ENCODE measurements around the gene GFM1.

The GFM1 gene

GRCh38 chr3:158644345-158644908 is at the start of gene GFM1:
Gene GFM1, plus strand, starts transcription at chr3:158644527. Its CDS starts 108 bp downstream, at chr3:158644635.
- peak; percentile 99 for DNase-seq

- DNase-seq = no peak
Observed at GRCh38 chr3:158600787-158601186, 43.5 kb upstream of the GFM1 start.

GRCh38 chr3:158602227-158602626 is 42.1 kb upstream of the GFM1 start:
- DNase-seq = no peak

GRCh38 chr3:158617982-158618875 is 26.1 kb upstream of the GFM1 start:
- DNase-seq = no peak

DNA sequence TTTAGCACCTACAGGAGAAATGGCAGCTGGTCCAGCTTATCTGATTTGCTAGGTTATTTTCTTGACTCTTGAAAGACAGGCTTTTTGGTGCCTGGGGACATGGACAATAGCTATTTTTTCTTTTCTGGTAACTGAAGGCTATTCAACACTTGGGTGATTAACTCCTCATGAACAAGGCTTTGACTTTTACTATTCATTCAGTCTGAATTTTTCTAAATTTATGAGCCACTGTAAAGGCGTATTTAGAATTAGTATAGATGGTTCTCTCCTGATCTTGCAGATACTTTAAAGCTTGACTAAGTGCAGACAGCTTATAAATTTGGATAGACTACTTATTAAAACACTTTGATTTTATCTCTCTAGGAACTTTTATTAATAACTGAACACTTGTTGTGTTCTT is 18.4 kb upstream of the GFM1 start:
- no peak for DNase-seq

- DNase-seq = no peak
Observed at GRCh38 chr3:158631981-158632380, 12.3 kb upstream of the GFM1 start.

- no peak for DNase-seq
Observed at GRCh38 chr3:158640646-158641045, 3.7 kb upstream of the GFM1 start.

DNA sequence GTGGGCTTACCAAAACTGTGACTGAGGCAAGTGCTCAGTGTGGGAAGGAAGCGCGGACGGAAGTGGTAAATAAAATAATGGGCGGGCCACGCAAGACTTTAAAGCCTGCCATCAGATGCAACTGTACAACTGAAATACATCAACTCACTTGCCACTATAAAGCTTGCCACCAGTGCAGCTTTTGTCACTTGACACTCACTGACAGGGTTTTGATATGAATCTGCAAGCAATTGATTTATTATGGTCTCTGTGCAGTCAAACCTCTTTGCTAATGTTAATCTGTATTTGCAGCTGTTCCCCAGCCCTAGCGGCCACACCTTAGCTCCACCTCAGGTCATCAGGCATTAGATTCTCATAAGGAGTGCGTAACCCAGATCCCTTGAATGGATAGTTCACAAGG is 2.3 kb upstream of the GFM1 start:
- DNase-seq = no peak

DNA sequence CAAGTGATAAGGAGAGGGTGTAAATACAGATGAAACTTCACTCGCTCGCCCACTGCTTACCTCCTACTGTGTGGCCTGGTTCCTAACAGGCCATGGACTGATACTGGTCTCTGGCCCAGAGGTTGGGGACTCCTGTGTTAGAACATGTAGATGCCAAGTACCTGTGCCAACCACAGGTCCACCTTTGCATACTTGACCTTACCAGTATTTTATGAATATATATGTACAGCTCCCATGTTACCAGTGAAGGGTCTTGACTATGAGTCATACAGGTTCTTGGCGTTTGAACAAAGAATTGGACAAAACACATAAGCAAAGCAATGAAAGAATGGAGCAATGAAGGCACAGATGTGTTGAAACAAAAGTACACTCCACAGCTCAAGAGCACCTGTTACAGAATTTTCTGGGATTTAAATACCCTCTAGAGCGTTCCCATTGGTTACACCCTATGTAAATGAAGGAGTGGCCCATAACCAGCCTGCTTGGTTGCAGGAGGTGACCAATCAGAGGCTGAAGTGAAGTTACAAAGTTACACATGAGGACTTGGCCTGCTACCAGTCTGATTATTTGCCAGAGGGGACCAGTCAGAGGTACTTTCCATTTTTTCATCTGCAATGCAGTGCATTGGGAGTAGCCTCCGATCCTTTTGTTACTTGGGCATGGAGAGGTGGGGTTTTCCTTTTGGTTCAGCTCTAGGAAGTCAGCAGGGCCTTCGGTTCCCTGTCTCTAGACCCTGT is 1.7 kb upstream of the GFM1 start:
- DNase-seq = no peak

DNA sequence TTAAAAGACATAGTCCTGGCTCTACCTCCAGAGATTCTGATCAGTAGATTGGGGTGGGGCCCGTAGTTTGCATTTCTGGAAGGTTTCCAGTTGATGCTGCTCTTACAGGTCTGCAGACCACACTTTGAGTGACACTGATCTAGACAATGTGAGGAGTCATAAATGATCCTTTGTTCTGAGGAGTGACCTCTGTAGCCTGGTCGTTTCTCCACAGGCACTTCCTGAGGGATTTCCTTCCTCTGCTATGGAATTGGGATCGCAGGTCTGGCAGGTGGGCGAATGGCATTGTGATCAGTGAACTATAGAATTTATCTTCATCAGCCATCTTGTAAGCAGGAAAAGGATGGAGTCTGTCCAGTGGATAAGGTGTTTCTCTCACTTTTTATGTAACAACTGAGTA is 5.5 kb downstream of the GFM1 start:
- DNase-seq = no peak

GRCh38 chr3:158651192-158651591 is 6.9 kb downstream of the GFM1 start:
- DNase-seq = no peak

- DNase-seq = no peak
Observed at GRCh38 chr3:158652463-158652862, 8.1 kb downstream of the GFM1 start.

GRCh38 chr3:158658889-158659288 is 14.6 kb downstream of the GFM1 start:
- DNase-seq = no peak

- DNase-seq = peak; percentile 53
Observed at GRCh38 chr3:158659454-158660237, 15.3 kb downstream of the GFM1 start.

- no peak for DNase-seq
Observed at GRCh38 chr3:158660711-158661110, 16.4 kb downstream of the GFM1 start.

DNA sequence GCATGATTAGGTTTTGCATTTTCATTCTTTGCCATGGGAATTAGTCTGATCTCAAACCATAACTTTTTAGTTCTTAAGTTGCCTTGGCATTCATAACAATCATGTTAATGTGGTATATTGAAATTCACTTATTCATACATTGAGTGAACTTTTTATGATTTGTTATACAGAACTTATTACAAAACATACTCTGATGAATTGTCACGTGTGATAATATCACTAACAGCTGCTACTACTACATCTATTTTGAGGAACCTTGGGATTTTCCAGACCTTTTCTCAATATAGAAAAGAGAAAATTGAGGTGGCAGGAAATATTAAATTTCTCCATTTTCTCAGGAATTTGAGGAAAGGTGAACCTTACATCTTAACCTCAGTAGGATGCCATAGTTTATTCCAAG is 18.9 kb downstream of the GFM1 start:
- DNase-seq = no peak

DNA sequence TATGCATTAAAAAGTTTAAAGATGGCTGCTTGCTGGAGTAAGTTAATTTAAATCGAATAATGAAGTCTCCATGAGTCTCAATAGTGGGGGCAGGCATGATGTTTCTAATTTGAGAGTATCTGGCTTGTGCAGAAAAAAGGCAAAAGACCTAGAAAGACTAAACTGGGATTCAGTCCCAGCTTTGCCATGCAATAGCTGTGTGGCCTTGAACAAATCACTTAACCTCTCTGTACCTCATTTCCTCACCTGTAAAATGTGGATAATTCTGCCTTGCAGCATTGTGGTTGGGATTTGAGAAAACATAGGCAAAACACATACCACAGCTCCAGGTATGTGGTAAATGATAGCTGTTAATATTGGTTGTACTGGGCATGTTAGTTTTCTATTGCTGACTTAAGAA is 19.5 kb downstream of the GFM1 start:
- no peak for DNase-seq

DNA sequence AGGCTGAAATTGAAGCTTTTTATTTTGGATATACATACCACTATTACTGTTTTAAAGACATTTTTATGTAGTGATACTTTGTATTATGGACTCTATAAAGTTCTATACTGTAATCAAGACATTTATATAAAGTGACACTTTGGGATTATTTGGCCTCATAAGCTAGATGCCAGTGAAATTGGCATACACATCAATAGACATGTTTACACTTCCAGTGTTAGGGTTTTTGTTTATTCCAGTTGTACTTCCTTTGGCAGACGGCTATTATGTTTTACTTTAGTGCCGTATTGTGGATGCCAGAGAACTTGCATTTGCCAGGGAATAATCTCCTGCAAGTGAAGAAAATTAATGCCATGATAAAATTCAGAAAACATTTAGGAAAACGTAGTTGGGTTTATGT is 22.1 kb downstream of the GFM1 start:
- DNase-seq = no peak

GRCh38 chr3:158668506-158668905 is 24.2 kb downstream of the GFM1 start:
- no peak for DNase-seq

- no peak for DNase-seq
Observed at GRCh38 chr3:158671821-158672214, 27.5 kb downstream of the GFM1 start.

DNA sequence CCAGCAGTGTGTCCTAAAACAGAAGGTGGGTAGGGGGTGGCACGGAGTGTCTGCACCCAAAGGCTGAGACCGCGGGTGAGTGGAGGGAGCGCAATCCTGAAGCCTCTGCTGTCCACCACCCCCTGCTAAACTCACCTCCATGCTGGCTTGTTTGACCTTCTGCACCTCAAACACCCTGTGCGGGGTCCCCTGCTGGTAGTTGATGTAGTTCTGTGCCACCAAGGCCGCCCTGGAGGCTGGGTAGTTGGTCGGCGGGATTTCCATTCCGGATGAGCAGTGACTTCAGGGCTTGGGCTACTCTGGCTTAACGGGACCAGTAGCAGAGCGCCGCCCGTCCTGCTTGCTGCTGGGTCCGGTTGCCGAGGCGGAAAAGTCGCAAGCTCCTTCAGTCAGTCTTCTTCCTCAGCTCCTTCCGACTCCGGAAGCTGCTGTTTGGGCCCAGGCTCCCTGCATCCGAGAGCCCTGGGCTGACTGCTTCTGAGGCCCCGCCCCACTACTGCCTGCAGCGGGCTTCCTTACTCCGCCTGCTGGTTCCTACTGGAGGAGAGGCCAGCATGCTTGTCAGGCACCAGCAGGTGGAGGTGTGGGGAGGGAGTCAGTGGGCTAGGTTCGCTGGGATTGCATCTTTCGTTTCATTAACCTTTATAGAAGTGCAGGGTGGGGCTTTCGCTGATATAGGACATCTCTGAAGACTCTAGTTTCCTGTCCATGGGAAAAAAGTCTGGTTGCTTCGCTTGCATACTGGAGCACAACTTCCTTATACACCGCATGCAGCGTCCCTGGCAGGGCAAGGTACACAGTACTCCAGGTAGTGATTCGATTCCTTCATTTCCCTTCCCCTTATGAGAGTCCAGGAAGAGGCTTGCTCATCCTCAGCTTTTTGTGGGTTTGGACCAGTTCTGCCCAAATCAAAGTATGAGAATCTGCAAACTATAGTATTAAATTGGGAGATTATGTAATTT is 28.2 kb downstream of the GFM1 start, which contains the start of gene LXN:
Gene LXN, minus strand, starts transcription at position 434 of the 962 bp plus-strand sequence. Its CDS starts 170 bp downstream, at position 264.
- DNase-seq = no peak

- DNase-seq = no peak
Observed at GRCh38 chr3:158678687-158679086, 34.4 kb downstream of the GFM1 start.
